BJ (cell line): Measurements from ENCODE around the gene C4orf50. TPM values are rescaled to one million over a fixed set of nuclear protein-coding genes. Genes with fewer than 3 reads are reported as not detected.

Experiments
- CTCF ChIA-PET: fragments of 350-600 bp; formaldehyde crosslinking; extraction: SDS; loops from one replicate; lab custom pipeline; 2021; ENCODE audit warnings: antibody characterized with exemption, inconsistent platforms; lab: Yijun Ruan, JAX
- POLR2A ChIA-PET: fragments of 300-600 bp; sonication (Branson Sonifier 250); formaldehyde crosslinking; extraction: SDS; loops from one replicate; lab custom pipeline; 2021; ENCODE audit warnings: antibody characterized with exemption; lab: Charles Lee
- DNase-seq: peaks from one replicate; pipeline ENCODE4 v3.0.0-alpha.2; 2011; ENCODE audit warnings: low read depth
- H3K27me3 ChIP-seq: 2 replicates; pipeline ENCODE4 v1.6.0; 2011; ENCODE audit warnings: low read length; ENCODE audit not compliant: control insufficient read depth, insufficient read depth
- H3K36me3 ChIP-seq: 2 replicates; pipeline ENCODE4 v1.5.1; 2011; ENCODE audit warnings: low read length; ENCODE audit not compliant: control insufficient read depth, insufficient read depth
- H3K4me3 ChIP-seq: 2 replicates; pipeline ENCODE4 v1.5.1; 2011; ENCODE audit warnings: low read depth, mild to moderate bottlenecking, control low read depth, low read length
- polyA plus RNA-seq: library from polyadenylated mRNA; depleted of rRNA; stranded (reverse); fragments of >200 nt; gene quantifications from 2 replicates; pipeline ENCODE4 v1.2.3, GENCODE V29; 2011
- TF ChIP-seq, protein P1 (sequence below): IDR thresholded peaks from 2 replicates; pipeline ENCODE4 v1.5.1; 2011; ENCODE audit warnings: low read depth, mild to moderate bottlenecking, control low read depth, inconsistent platforms, low read length, moderate library complexity; ENCODE audit not compliant: insufficient read depth

C4orf50 gene
- polyA plus RNA-seq, 1 experiment, result not detected

DNA sequence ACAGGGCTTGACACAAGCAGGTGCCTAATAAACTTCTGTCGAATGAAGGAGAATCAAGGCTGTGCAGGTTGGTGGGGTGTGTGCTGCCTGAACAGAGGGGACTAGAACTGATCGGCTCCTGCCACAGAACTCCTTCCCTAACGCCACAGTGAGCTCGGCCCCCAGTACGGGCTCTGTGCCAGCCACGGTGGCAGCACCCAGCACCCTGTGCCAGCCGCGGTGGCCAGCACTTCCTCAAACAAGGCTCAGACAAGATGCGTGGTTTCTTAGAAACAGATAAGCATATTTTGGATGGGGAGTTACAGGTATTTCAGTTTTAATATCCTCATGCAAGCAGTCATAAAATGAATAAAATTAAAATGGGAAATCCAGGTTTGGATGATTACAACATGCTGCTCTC, 26.0 kb upstream of the C4orf50 start:
- TF ChIP-seq, protein P1, sequence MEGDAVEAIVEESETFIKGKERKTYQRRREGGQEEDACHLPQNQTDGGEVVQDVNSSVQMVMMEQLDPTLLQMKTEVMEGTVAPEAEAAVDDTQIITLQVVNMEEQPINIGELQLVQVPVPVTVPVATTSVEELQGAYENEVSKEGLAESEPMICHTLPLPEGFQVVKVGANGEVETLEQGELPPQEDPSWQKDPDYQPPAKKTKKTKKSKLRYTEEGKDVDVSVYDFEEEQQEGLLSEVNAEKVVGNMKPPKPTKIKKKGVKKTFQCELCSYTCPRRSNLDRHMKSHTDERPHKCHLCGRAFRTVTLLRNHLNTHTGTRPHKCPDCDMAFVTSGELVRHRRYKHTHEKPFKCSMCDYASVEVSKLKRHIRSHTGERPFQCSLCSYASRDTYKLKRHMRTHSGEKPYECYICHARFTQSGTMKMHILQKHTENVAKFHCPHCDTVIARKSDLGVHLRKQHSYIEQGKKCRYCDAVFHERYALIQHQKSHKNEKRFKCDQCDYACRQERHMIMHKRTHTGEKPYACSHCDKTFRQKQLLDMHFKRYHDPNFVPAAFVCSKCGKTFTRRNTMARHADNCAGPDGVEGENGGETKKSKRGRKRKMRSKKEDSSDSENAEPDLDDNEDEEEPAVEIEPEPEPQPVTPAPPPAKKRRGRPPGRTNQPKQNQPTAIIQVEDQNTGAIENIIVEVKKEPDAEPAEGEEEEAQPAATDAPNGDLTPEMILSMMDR, result no peak
- CTCF ChIA-PET, result no interaction called here
- Histone ChIP-seq H3K27me3 (no peaks in the 10 kb centered on the region), H3K36me3 (no peaks in the 10 kb centered on the region), H3K4me3 (no peak overlapping the region)
- POLR2A ChIA-PET, result no interaction called here
- no peak for DNase-seq

DNA sequence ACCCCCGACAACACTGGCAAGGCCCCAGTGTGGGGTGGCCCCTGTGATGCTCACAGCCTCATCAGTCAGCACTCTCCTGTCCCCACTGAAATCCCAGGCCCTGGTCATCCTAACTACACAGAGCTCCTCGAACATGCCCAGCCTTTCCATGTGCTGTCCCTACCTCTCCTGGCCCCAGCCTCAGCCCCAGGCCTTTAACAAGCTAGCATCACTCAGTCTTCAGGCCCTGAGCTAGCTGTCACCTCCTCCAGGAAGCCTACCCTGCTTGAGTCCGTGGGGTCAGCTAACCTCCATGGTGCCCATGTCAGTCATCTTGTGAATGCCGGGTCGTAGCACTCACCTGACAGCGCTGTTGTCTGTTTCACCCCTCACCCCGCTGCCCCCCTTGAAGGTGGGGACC, 25.6 kb upstream of the C4orf50 start:
- ChIA-PET POLR2A (no interaction called here), CTCF (no interaction called here)
- Histone ChIP-seq H3K27me3 (no peaks in the 10 kb centered on the region), H3K36me3 (no peaks in the 10 kb centered on the region), H3K4me3 (no peak overlapping the region)
- TF ChIP-seq, protein P1, result no peak
- DNase-seq, result no peak

DNA sequence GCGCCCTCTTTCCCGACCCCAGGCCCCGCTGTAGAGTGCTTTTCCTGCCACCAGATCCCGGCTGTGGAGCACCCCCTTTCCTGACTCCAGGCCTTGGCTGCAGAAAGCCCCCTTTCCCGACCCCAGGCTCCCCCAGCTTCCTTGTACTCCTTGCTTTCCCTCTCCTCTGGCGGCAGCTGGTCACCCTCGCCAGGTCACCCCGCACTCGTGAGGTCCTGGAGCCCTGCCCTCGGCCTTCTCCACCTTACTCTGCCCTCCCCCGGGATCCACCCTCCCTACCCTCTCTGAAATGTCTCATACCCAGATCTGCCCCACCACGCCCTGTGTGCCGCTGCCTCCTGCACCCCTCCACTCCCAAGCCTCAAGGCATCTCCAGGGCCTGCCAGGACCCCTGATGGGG, 25.0 kb upstream of the C4orf50 start:
- Histone ChIP-seq H3K4me3 (no peak overlapping the region), H3K36me3 (no peaks in the 10 kb centered on the region), H3K27me3 (no peaks in the 10 kb centered on the region)
- no peak for DNase-seq
- TF ChIP-seq, protein P1, result no peak
- POLR2A ChIA-PET, result no interaction called here
- CTCF ChIA-PET, result no interaction called here

DNA sequence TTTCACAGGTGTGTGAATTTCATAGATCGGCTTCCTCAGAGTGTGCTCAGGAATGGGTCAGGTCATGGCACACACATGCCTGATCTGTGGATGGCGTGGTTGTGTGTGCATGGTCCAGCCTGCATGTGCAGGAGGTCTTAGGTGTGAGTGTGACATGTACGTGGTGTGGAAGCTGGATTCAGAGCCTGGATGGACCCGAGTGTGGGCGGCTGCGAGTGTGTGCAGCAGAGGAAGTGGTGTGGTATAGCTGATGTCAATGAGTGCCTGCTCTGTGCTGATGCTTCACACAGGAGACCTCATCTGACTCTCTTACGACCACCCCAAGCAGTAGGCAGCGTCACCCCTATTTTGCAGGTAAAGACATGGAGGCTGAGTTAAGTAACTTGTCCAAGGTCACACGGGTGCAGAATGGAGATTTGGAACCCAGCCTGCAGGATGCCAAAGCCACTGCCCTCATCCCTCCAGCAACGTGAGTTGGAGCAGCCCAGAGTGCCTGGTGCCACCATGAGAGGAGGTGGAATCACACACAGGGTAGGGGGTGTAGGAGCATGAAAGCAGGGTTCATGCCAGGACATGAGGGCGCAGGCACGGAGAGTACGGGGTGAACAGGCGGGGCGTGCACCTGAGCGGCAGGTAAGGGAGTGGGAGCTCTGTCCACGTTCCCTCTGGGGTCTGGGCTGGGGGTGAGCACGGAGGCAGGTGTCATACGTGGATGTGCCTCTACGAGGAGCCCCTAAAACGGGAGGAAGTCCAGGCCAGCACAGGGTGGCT, 24.2 kb upstream of the C4orf50 start:
- H3K4me3 ChIP-seq, result no peak overlapping the region
- ChIA-PET POLR2A (no interaction called here), CTCF (no interaction called here)
- TF ChIP-seq, protein P1, result no peak
- H3K27me3 ChIP-seq, result no peaks in the 10 kb centered on the region
- DNase-seq, result no peak
- no peaks in the 10 kb centered on the region for H3K36me3 ChIP-seq

DNA sequence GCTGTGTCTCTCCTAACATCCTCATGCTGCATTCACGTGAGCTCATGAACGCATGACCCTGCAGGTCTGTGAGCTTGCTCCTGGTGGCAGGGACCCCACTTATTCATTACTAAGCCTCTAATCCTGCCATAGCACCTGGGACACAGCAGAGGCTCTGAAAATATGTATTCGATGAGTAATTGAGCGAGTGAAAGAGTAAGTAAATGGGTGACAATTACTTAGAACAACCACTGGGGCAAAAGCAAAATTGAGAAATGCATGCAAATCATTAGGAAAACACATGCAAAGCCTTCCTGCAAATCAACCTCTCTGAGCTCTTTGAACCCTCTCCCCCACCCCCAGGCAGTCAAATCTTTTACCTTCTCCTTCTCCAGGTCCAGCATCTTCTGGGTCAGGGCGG, 23.6 kb upstream of the C4orf50 start:
- TF ChIP-seq, protein P1, result no peak
- no peak overlapping the region for H3K4me3 ChIP-seq
- ChIA-PET CTCF (interaction anchor here (0.7 kb wide), 1 partner anchor 8 kb away, joined by 3 read pairs; no protein-coding TSS in a partner anchor), POLR2A (no interaction called here)
- H3K36me3 ChIP-seq, result no peaks in the 10 kb centered on the region
- no peaks in the 10 kb centered on the region for H3K27me3 ChIP-seq
- DNase-seq, result no peak
